Measurements from ENCODE around the gene BCL10.
"Not testable (repeated sequence)": the region's sequence is repeated elsewhere in the genome, so short reads cannot be mapped to it uniquely, and the experiment has no call there.

The BCL10 gene

GRCh38 chr1:85268801-85269585, 7.4 kb downstream of the BCL10 start:
- no peak for DNase-seq (ENCODE audit: low read depth in 3 of 3, low spot score in 1 of 3)

DNA sequence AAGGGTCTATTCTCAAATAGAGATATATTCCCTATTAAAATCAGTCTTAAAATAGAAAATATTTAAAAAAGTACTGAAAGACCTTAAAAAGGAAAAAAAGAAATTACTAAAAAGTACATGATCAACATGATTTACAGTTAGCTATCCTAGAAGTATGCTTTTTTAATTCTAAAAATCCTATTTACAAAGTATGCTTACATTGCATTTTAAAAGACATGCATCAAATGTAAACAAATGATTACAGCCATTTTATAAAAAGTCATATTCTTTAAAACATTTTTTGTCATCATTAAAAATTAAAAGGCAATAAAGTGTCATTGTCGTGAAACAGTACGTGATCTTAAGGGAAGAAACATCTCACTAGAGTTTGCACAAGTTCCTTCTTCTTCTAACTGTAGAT, 9.1 kb downstream of the BCL10 start:
- no peak for DNase-seq (ENCODE audit: low read depth in 3 of 3, low spot score in 1 of 3)

- DNase-seq (ENCODE audit: low read depth in 3 of 3, low spot score in 1 of 3): no peak
These were observed 12.3 kb downstream of the BCL10 start for GRCh38 chr1:85264150-85264549.

DNA sequence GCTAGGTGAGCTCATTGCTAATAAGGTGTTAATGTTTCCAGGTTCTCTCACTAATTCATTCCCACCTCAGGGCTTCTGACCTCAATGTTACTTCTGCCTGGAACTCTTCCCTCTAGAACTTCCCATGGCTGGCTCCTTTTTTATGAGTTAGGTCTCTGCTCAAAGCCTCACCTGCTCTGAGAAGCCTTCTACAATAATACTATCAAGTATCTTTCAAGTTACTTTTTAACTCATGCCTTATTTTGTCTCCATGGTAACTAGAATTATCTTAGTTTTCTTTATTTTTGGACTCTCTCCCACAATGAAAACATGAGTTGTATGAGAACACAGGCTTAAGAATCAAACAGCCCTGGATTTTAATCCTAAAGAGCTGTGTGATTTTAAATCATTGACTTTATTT, 13.4 kb downstream of the BCL10 start:
- no peak for DNase-seq (ENCODE audit: low read depth in 3 of 3, low spot score in 1 of 3)

DNA sequence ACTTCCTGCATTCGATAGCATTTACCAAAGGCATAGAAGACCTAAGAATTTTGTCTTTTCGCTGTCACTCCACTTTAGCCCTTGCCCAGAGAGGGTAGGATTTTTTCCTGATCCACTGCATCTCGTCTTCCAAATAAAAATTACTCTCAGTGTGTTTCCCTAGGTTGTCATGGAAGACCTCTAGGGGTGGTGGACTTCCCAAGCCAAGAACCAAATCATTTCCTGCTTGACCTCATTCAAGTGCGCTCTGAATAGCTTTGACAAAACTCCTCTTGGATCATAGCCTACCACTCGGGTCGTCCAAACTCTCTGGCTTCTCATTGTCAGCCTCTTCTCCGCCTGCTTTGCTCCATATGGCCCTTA, 16.5 kb downstream of the BCL10 start:
- no peak for DNase-seq (ENCODE audit: low read depth in 3 of 3, low spot score in 1 of 3)

- DNase-seq (ENCODE audit: low read depth in 3 of 3, low spot score in 1 of 3): peak; percentile 86 to 99 (median 90)
These were observed 17.1 kb downstream of the BCL10 start, which contains the start of gene C1orf52 for GRCh38 chr1:85259118-85259911. C1orf52 (minus strand) TSS chr1:85259662; CDS start chr1:85259633, 29 bp downstream.

- no peak for DNase-seq (ENCODE audit: low read depth in 3 of 3, low spot score in 1 of 3)
These were observed 17.8 kb downstream of the BCL10 start for GRCh38 chr1:85258536-85259117.

DNA sequence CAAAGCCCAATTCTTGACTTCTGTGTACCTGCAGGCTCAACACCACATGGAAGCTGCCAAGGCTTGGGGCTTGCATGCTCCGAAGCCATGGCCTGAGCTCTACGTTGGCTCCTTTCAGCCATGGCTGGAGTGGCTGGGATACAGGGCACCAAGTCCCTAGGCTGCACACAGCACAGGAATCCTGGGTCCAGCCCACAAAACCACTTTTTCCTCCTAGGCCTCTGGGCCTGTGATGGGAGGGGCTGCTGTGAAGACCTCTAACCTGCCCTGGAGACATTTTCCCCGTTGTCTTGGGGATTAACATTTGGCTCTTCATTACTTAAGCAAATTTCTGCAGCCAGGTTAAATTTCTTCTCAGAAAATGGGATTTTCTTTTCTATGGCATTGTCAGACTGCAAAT, 27.4 kb downstream of the BCL10 start:
- not testable (repeated sequence) for DNase-seq (ENCODE audit: low read depth in 3 of 3, low spot score in 1 of 3)

DNA sequence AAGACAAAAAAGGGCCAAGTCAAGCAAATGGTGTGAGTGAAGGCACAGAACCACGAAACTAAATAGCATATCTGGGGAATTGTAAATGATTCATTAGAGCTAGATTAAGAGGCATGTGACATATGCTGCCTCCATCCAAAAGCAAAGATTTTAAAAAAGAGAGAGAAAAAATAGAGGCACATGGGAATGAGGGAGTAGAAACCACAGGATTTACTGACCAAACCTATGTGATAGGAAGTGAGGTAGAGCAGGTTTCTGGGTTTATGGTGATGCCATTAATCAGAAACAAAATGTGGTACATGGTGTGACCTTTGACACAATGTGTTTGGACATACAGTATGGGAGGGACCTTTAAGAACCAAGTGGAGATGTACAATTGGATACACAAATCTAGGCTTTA, 30.5 kb downstream of the BCL10 start:
- DNase-seq (ENCODE audit: low read depth in 3 of 3, low spot score in 1 of 3): no peak

GRCh38 chr1:85245456-85245855, 31.0 kb downstream of the BCL10 start:
- DNase-seq (ENCODE audit: low read depth in 3 of 3, low spot score in 1 of 3): no peak

- no peak for DNase-seq (ENCODE audit: low read depth in 3 of 3, low spot score in 1 of 3)
These were observed 32.0 kb downstream of the BCL10 start for GRCh38 chr1:85244271-85245061.

DNA sequence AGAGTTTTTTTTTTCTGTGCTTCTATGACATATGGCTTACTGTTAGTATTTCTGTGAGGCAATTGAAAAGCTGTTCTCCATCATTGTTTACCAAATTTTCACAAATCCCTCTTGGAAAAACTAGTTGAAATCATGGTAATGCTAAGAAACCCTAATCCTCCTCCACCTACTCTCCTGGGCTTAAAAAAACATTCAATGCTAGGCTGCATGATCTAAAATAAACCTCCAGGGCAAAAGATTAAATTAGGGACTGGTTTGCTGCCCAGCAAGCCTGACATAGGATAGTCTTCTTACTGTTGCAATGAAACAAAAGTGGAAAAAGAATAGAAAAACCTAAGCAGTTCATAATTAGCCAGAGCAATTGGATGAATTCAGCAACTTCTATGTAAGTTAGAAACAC, 33.1 kb downstream of the BCL10 start:
- no peak for DNase-seq (ENCODE audit: low read depth in 3 of 3, low spot score in 1 of 3)

DNA sequence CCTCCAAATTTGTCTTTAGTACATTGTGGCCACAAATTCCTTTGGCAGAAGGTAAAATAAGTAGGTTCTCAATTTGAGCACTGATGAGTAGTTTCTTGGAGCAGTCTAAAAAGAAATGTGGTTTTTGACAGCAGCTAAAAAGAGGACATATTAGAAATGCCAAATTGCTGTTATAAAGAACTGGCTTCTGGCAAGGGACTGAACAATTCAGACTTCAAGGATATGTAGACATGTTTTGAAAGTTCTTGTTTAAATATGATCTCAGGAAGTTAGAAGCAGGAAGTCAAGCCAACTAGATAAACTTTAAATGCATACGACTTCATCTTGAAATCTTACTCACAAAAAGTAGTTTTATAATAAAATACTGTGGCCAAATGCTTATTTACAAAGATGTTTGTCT, 35.8 kb downstream of the BCL10 start:
- DNase-seq (ENCODE audit: low read depth in 3 of 3, low spot score in 1 of 3): no peak

- no peak for DNase-seq (ENCODE audit: low read depth in 3 of 3, low spot score in 1 of 3)
These were observed 36.2 kb downstream of the BCL10 start for GRCh38 chr1:85240174-85240601.

- no peak for DNase-seq (ENCODE audit: low read depth in 3 of 3, low spot score in 1 of 3)
These were observed 38.8 kb downstream of the BCL10 start for GRCh38 chr1:85237613-85238012.

DNA sequence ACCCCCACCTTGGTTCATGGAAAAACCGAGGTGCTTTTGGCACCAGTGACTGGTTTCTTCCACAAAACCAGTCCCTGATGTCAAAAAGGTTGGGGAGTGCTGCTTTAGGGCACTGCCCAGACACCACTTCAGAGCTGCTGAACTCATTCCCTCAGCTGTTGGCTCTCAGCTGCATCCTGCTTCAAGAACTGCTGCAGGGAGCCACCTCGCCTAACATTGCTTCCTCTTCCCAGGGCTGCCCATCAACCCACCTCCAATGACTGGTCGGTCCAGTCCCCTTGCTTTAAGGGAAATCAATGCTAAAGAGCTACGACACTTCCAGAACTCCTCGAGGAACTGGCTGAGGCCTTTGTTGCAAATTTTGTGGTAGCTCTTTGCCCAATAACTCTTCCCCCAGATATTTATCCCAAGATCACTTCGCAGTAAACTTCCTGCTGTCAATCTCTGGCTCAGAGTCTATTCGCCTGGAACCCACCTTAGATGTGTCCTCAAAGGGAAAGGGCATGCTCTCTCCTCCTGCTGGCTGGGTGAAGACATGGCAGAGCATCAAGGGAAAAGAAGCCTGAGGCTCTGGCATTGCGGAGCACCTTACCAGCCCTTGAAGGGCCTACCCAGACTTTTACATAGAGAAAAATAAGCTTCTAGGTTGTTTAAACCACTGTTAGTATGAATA, 46.0 kb downstream of the BCL10 start:
- DNase-seq (ENCODE audit: low read depth in 3 of 3, low spot score in 1 of 3): no peak

- no peak for DNase-seq (ENCODE audit: low read depth in 3 of 3, low spot score in 1 of 3)
These were observed 46.8 kb downstream of the BCL10 start for GRCh38 chr1:85229574-85230097.

- no peak for DNase-seq (ENCODE audit: low read depth in 3 of 3, low spot score in 1 of 3)
These were observed 47.5 kb downstream of the BCL10 start for GRCh38 chr1:85228972-85229371.

- DNase-seq (ENCODE audit: low read depth in 3 of 3, low spot score in 1 of 3): no peak
These were observed 50.6 kb downstream of the BCL10 start for GRCh38 chr1:85225624-85226380.
